ENCODE data around the gene PLEKHM1.
A peak's percentile ranks its signal among the peaks of the same experiment; 100 is the strongest.
"Not testable (repeated sequence)": the region's sequence is repeated elsewhere in the genome, so short reads cannot be mapped to it uniquely, and the experiment has no call there.

The PLEKHM1 gene

DNA sequence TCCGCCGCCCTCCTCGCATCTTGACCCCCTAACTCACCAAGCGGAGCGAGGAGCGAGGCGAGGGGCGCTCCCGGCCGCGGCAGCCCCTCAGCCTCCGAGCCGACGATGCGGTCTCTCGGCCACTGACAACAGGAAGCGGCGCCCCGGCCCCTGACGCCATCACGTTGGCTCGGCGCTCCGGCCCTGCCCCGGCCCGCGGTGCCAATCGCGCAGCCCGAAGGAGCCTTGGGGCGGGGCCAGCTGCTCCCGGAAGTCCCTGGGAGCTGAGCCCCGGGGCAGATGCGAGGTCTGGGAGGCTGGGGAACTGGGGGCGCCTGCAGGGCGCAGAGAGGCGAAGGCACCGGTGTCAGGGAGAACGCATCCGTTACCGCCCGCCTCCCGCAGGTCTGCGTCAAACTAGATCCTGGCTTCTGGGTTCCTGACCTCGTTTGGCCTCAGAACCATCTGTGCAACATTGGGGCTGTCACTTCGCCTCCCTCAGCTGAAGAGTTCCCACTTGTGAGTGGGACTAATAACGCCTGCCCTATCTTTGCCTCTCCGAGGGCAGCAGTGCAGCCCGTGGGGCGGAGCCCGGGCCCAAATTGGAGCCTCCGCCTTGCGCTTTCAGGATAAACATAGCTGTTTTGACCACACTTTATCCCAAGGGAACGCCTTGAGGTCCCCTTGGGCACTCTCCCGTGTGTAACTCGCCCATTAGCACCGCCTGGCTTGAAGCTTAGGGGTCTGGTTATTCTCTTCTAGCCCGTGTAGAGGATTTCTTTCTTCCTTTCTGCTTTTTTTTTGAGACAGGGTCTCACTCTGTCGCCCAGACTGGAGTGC lies at the start of gene PLEKHM1:
Gene PLEKHM1, minus strand, starts transcription at position 107 of the 819 bp plus-strand sequence. CDS start 8,237 bp downstream, outside the sequence.
- peak; percentile 60 to 66 for DNase-seq (ENCODE audit: low read depth in 2 of 2)

DNA sequence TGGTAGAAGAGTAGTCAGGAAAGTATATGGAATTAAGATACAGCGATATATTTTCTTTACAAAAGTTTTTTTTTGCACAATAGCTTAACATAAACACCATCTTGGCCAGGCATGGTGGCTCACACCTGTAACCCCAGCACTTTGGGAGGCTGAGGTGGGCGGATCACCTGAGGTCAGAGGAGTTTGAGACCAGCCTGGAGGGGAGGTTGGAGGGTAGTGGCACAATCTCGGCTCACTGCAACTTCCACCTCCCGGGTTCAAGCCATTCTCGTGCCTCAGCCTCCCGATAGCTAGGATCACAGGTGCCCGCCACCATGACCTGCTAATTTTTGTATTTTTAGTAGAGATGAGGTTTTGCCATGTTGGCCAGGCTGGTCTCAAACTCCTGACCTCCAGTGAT lies 47.6 kb upstream of the PLEKHM1 start:
- DNase-seq (ENCODE audit: low read depth in 2 of 2): not testable (repeated sequence)

GRCh38 chr17:45506072-45506471 lies 15.6 kb upstream of the PLEKHM1 start:
- DNase-seq (ENCODE audit: low read depth in 2 of 2): not testable (repeated sequence)

DNA sequence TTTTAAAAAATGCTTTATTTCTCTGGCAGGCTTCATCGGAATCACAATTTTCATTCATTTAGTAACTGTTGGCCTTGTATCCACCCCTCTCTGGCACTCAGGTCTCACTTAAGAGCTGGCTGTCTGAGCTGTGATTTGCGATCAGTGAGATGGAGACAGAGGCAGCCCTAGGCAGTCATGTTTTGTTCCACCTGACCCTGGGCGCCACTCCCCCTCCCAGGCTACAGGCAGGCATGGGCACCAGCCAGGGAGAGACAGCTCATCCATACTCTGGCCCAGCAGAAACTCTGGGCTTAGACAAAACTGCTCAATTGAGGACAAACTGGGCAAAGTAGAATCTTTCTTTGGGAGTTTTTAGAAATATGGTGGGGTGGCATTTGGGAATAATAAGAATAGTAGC lies 14.7 kb upstream of the PLEKHM1 start:
- not testable (repeated sequence) for DNase-seq (ENCODE audit: low read depth in 2 of 2)

DNA sequence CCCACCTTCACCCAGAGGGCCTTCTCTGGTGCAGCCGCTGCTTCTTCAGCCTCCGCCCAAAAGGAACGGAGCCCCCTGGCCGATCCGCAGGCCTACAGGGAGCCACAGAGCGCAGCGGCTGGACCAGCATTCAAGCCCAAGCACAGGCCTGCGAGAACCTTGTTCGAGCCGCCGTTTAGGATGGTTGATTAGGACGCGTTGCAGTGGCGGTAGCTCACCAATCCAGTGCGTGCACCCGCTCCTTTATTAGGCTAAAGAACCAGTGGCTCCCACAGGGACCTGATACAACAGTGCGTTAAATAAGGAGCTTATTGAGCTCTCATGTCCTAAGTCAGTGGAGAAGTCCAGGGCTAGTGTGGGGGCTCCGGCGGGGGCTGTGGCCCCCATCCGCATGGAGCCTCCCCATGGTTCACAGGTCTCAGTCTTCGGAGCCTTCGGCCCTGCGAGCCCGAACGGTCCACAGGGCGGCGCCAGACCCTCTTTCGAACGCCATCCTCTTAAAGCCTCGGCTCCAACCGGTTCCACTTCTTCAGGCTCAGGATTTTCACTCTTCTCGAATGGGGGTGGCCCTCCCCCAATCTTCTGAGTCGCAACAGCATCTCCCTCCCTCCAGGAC lies 10.7 kb upstream of the PLEKHM1 start:
- DNase-seq (ENCODE audit: low read depth in 2 of 2): not testable (repeated sequence)

GRCh38 chr17:45500478-45500877 lies 10.0 kb upstream of the PLEKHM1 start:
- DNase-seq (ENCODE audit: low read depth in 2 of 2): not testable (repeated sequence)

- DNase-seq (ENCODE audit: low read depth in 2 of 2): not testable (repeated sequence)
Observed at GRCh38 chr17:45499208-45499607, 8.7 kb upstream of the PLEKHM1 start.

DNA sequence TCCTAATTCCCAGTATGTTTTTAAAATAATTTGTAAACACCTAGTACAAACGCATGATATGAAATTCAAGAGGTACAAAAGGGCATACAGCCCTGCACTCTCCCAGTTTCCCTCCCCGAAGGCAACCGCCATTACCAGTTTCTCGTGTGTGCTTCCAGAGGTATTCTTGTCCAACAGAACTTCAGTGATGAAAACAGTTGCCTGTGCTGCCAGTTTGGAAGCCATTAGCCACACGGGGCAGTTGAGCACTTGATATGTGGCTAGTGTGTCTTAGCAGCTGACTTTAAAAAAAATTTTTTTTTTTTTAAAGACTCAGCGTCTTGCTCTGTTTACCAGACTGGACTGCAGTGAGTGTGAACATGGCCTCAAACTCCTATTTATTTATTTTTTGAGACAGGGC lies 7.9 kb upstream of the PLEKHM1 start:
- not testable (repeated sequence) for DNase-seq (ENCODE audit: low read depth in 2 of 2)

GRCh38 chr17:45497449-45497848 lies 6.9 kb upstream of the PLEKHM1 start:
- DNase-seq (ENCODE audit: low read depth in 2 of 2): not testable (repeated sequence)

- not testable (repeated sequence) for DNase-seq (ENCODE audit: low read depth in 2 of 2)
Observed at GRCh38 chr17:45496507-45496906, 6.0 kb upstream of the PLEKHM1 start.

GRCh38 chr17:45494556-45494955 lies 4.0 kb upstream of the PLEKHM1 start:
- DNase-seq (ENCODE audit: low read depth in 2 of 2): not testable (repeated sequence)

DNA sequence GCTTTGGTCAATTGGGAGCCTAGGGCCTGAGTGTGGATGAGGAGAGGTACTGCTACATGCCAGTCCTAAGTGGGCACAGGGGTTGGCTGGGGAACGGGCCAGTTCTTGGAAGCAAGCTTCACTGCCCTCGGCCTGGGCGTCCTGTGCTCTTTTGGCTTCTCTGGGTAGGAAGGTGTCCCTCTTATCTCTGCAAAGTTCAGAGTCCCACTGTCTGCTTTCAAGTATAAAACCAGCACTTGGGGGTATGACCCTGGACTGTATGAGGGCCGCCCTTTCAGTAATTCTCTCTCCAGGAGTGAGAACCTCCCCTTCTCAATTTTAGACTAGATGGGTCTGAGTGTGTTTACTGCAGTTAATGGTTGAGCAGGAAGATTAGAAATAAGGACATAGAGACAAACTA lies 1.6 kb upstream of the PLEKHM1 start:
- not testable (repeated sequence) for DNase-seq (ENCODE audit: low read depth in 2 of 2)

- DNase-seq (ENCODE audit: low read depth in 2 of 2): not testable (repeated sequence)
Observed at GRCh38 chr17:45490198-45490597, 323 bp downstream of the PLEKHM1 start.

DNA sequence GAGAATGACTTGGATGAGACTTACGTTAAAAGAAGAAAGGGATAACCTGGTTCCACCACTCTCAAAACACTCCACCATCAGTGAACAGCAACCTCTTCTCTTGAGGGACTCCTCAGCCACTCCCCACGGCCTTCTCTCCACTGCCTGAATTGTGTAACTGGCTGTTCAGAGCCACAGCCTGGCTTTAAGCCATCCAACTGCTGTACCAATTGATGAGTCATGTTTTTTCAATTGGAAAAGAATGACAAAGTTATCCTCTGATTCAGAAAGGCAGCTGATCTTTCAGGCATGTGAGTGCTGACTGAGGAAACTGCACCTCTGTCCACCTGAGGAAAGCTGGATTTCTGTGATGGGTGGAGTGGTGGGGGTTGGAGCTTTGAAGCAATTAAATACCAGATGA lies 2.8 kb downstream of the PLEKHM1 start:
- DNase-seq (ENCODE audit: low read depth in 2 of 2): not testable (repeated sequence)

DNA sequence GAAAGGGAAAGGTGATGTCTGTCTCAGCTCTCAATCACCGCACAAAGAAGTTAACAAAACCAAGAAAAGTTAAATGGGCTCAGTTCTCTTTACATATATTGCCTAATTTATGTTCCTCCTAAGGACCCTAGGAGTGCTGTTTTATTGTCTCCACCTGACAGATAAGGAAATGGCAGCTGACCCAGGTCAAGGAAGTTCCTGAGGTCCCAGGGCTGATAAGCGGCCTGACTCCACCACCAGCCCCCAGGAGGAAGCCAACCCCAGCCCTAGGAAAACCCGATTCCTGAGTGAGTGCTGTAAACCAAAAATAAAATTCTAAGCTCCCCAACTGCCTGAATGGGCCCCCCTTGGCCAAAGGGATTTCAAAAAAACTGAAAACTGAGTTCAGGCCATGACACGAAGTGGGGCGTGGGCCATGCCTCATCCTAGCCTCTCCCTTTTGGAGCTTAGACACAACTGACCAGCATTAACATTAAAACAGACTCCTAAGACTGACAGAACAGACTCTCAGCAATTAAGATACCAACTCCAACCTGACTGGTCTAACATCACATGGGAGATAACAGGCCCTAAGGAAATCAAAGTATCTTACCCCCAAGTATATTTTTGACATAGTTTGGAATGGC lies 6.8 kb downstream of the PLEKHM1 start:
- not testable (repeated sequence) for DNase-seq (ENCODE audit: low read depth in 2 of 2)

DNA sequence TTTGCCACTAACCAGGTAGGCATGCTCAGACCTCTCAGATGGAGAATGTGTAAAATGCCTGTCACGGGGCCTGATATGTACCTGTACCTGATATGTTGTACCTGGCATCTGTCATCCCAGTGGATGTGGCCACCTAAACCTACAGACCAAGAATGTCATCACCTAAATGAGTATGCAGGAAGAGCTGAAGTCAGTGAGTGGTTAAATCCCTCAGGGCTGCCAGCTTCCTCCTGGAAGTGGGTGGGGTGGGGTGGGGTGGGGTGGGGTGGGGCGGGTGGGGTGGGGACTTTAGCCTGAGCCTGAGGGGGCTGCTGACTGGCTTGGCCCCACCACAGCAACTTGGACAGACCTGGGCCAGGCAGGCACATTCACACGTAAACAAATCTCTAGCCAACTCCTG lies 7.3 kb downstream of the PLEKHM1 start:
- not testable (repeated sequence) for DNase-seq (ENCODE audit: low read depth in 2 of 2)

GRCh38 chr17:45482317-45482716 lies 8.2 kb downstream of the PLEKHM1 start:
- DNase-seq (ENCODE audit: low read depth in 2 of 2): not testable (repeated sequence)

DNA sequence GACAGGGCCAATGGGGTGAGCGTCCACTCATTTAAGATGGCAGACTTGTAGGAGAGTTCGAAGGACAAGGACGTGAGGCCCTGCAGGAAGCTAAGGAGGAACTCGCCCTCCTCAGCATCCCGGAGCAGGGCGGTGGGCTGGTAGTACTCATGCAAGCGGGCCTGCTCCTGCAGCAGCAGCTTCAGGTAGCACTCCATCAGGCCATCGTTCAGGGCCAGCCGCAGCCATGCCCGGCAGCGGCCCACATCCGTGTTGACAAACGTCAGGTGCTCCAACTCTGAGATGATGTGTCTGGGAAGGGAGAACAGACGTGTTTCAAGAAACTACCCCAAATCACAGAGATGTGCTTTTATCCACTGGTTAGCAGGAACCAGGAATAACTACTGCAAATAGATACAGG lies 15.1 kb downstream of the PLEKHM1 start:
- not testable (repeated sequence) for DNase-seq (ENCODE audit: low read depth in 2 of 2)

DNA sequence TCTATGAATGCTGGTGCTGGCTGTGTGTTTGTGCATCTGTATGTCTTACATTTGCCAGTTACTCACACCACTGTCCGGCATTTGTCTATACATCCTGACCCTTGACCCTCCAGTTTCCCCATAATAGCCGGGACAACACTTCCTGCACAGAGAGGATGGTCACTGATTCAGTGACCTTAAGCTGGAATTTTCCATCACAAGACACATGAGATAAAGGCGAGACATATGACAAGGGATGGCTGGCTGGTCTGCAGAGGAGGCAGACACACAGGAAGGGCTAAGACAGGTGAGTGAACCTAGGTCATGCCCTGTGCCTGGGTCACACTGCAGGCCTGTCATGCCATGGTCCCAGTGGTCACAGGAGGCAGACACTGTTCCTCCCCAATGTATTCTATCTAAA lies 18.3 kb downstream of the PLEKHM1 start:
- not testable (repeated sequence) for DNase-seq (ENCODE audit: low read depth in 2 of 2)

DNA sequence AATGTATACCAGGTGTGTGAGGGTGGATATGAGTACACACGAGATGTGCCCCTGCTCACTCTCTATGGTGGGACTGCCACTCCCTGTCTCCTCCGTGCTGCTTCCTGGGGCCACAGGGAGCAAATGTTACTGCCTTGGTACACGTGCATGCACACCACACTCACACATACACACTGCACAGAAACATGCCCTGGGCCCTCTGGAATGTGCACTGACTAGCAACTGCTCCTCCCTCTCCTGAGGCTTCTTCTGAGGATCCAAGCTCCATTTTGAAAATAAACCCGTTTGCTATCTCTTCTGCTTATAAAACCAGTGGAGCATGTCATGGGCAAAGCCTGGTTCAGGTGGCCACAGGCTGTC lies 21.3 kb downstream of the PLEKHM1 start:
- not testable (repeated sequence) for DNase-seq (ENCODE audit: low read depth in 2 of 2)

- DNase-seq (ENCODE audit: low read depth in 2 of 2): not testable (repeated sequence)
Observed at GRCh38 chr17:45468293-45469203, 22.0 kb downstream of the PLEKHM1 start.

Measured in activated CD8-positive, alpha-beta memory T cell treated with anti-CD3 and anti-CD28 coated beads for 4 hours (primary cell).